GM19240 (cell line): ENCODE results near the gene PLEKHD1.
"Not testable (repeated sequence)": the region's sequence is repeated elsewhere in the genome, so short reads cannot be mapped to it uniquely, and the experiment has no call there.

Experiments used
- DNase-seq: peaks from one replicate; pipeline ENCODE4 v3.0.0; 2011; ENCODE audit warnings: low spot score; ENCODE audit not compliant: insufficient read length

Gene PLEKHD1

GRCh38 chr14:69481815-69482568 is 2.5 kb upstream of the PLEKHD1 start:
- peak; percentile 90 for DNase-seq

GRCh38 chr14:69483765-69484443 is 624 bp upstream of the PLEKHD1 start:
- DNase-seq, result no peak

- DNase-seq, result no peak
Observed at GRCh38 chr14:69485315-69485660, 760 bp downstream of the PLEKHD1 start.

DNA sequence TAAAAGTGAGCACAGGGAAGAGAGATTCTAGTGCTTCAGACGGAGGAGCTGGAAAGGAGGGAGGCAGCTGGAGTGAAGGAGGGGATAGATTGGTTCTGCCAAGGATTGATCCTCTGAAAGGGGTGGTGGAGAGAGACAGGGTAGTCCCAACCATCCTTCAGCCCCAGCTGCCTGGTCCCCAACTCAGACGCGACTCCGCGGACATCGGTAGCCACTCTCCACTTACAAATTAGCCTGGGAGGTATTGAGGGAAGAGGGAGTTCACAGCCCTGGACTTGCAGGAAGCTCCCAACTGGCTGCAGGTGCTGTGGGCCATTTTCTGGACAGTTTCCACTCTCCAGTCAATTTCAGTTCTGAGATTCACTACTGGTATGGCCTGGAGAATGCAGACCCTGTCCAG is 1.2 kb downstream of the PLEKHD1 start:
- no peak for DNase-seq

DNA sequence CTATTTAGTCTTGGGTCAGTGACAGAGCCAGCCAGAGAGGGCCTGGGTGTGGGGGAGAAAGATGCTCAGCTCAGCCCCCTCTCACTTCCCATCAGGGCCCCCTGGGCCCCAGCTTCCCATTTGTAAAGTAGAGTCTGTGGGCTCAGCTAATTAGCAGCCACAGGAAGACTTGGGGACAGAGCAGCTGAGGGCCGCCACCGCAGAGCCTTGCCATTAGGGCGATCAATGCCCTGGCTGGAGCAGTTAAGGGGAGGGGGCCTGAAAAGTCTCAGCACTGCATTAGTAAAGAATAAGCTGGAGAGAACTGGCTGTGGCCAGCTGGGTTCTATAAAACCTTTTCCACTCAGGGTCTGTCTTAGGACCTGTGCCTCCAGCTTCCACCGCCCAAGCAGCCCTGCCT is 2.7 kb downstream of the PLEKHD1 start:
- no peak for DNase-seq

- DNase-seq, result no peak
Observed at GRCh38 chr14:69487771-69488170, 3.2 kb downstream of the PLEKHD1 start.

GRCh38 chr14:69489495-69489894 is 5.0 kb downstream of the PLEKHD1 start:
- no peak for DNase-seq

DNA sequence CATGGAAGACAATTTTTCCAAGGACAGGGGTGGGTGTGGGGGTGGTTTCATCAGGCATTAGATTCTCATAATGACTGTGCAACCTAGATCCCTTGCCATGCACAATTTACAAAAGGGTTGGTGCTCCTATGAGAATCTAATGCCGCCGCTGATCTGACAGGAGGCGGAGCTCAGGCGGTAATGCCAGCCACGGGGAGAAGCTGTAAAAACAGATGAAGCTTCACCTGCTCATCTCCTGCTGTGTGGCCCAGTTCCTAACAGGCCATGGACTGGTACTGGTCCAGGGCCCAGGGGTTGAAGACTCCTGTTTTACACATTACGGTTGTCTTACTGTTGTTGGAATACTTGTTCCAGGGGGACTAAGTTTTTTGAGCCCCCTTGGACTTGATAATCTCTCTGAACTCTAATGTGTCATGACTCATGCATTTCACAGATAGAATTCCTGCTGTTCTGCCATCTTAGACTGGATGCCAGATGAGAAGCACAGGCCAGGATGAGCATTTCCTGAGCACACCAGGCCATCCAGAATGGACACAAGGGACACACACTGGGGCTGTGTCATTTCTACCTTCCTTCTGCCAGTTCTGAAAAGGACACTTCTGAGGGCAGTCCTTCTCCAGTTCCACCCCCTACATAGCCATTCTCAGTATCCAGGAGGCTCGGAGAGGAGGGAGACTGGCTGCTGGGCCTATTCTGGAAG is 5.8 kb downstream of the PLEKHD1 start:
- DNase-seq, result no peak

DNA sequence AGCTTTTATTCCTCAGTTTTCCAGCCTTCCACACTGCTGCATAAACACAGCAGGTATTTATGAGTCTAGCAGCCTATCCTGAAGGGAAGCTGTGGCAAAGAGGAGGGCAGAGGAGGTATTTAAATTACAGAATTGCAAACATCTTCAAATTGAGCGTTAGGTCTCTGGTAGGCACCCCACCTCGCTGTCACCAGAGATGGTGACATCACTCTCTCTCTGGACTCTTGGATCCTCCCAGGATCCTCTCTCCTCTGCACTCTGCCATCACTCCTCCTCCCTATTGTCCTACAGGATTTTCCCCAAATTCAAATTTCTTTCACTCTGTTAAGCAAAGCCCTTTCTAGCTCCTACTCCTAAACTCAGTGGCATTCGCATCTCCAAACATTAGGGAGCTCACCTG is 6.7 kb downstream of the PLEKHD1 start:
- DNase-seq, result no peak

GRCh38 chr14:69493038-69493437 is 8.5 kb downstream of the PLEKHD1 start:
- DNase-seq, result no peak

- no peak for DNase-seq
Observed at GRCh38 chr14:69493791-69494190, 9.3 kb downstream of the PLEKHD1 start.

- DNase-seq, result no peak
Observed at GRCh38 chr14:69495341-69495921, 10.9 kb downstream of the PLEKHD1 start.

GRCh38 chr14:69497866-69498265 is 13.3 kb downstream of the PLEKHD1 start:
- not testable (repeated sequence) for DNase-seq

DNA sequence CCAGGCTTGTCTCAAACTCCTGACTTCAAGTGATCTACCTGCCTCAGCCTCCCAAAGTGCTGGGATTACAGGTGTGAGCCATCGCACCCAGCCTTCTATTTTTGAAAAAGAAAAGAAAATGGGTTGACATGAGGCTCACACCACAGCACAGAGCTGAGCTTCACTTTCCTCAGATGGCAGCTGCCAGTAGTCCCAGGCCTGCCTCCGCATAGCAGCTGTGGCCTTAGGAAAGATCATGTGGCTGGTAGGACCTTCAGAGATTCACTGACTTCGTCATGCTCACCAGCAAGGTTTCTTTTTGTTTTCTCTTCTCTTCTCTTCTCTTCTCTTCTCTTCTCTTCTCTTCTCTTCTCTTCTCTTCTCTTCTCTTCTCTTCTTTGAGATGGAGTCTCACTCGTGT is 13.8 kb downstream of the PLEKHD1 start:
- DNase-seq, result not testable (repeated sequence)

DNA sequence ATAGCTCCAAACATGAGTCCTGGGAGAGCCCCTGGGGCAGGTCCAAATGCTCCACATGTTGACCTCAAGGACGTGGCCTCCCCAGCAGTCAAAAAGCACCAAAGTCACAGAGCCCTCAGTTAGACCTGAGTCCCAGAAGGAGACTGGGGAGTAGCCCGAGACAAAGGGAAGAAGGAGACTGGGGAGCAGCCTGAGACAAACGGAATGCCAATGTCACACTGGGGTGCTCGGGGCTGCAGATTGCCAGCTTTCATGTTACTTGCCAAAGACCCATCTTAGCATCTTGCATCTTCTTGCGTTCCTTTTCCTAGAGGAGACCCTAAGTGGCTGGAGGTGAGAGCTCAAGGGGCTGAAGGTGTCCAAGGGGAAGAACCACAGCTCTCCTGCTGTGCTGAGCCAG is 14.9 kb downstream of the PLEKHD1 start:
- DNase-seq, result no peak

GRCh38 chr14:69500096-69500495 is 15.6 kb downstream of the PLEKHD1 start:
- no peak for DNase-seq

DNA sequence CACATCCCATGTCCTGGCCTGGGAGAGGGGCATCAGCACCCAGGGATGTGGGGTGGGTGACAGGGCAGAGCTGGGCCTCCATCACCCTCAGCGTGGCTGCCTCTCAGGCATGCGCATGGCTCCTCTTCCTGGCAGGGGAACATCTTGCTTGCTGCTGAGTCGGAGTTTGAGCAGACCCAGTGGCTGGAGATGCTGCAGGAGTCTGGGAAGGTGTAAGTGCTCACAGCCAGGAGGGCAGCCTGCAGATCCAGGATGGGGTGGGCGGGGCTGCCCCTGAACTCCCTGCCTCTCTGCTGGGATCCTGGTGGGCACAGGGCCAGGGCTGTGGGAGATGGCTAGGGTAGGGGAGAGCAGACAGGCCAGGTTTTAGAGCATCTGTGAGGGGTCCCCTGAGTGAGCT is 16.2 kb downstream of the PLEKHD1 start:
- DNase-seq, result no peak

GRCh38 chr14:69501423-69501838 is 16.9 kb downstream of the PLEKHD1 start:
- DNase-seq, result no peak

DNA sequence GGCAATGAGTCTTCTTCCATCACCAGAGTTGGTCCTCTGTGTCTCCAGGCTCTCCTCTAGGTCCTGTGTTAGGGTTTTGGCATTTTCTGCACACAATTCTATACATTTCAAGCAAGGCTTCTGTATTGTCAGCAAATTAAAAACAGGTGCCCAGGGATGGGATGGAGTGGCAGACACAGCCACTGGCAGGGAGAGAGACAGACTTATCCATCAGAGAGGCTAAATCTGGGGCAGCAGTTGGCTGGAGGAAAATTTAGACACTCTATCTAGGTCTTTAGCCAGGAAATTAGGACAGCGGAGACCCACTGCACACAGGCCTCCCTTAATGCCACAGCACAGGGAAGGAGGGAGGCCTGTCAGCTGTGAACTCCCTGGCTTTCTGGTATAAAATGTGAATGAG is 20.2 kb downstream of the PLEKHD1 start:
- DNase-seq, result no peak

- DNase-seq, result no peak
Observed at GRCh38 chr14:69505338-69506240, 21.1 kb downstream of the PLEKHD1 start.

GRCh38 chr14:69506241-69506595 is 21.7 kb downstream of the PLEKHD1 start:
- DNase-seq, result no peak
